ENCODE results near the gene SERPINC1. TPM values are rescaled to one million over a fixed set of nuclear protein-coding genes. Genes with fewer than 3 reads are reported as not detected.

SERPINC1 gene
- polyA plus RNA-seq, 1 donor (not counting 4 experiments of a cell fraction or from before 2014, with no cell fraction given), result 0.14 TPM

GRCh38 chr1:173864179-173864867 is 52.8 kb downstream of the SERPINC1 start:
- FAIRE-seq (no peak), DNase-seq (ENCODE audit: low read depth, low spot score) (no peak)
- Histone ChIP-seq H3K9me1 (ENCODE audit: control insufficient read depth, extremely low read depth, insufficient read depth, low read length) (no peaks in the 10 kb centered on the region), H3K4me3 (ENCODE audit: control insufficient read depth in 2 of 3, extremely low read depth in 1 of 3, insufficient read depth in 2 of 3, low read depth in 1 of 3, low read length in 3 of 3) (peak overlapping the region; percentile 22 to 96 (median 87)), H2AFZ (ENCODE audit: control insufficient read depth, low read length) (no peak overlapping the region), H3K4me2 (ENCODE audit: control insufficient read depth, extremely low read depth, insufficient read depth, low read depth, low read length) (peak overlapping the region; percentile 86), H3K9me3 (ENCODE audit: control insufficient read depth, low read depth, low read length) (no peaks in the 10 kb centered on the region), H4K20me1 (ENCODE audit: control insufficient read depth, extremely low read depth, insufficient read depth, low read length) (peaks cover 37% of the 10 kb centered on the region), H3K79me2 (ENCODE audit: control insufficient read depth, insufficient read depth, low read length) (peaks cover 30% of the 10 kb centered on the region), H3K36me3 (ENCODE audit: control insufficient read depth in 2 of 2, extremely low read depth in 1 of 2, insufficient read depth in 2 of 2, low read length in 2 of 2) (peaks cover 18 to 43% of the 10 kb centered on the region in 2 experiments), H3K4me1 (ENCODE audit: control insufficient read depth, extremely low read depth, insufficient read depth, low read length) (peaks cover 21% of the 10 kb centered on the region), H3K27ac (ENCODE audit: control insufficient read depth, insufficient read depth, low read length) (peak overlapping the region; percentile 35), H3K9ac (ENCODE audit: control insufficient read depth, extremely low read depth, insufficient read depth, low read length) (peak overlapping the region; percentile 99), H3K27me3 (ENCODE audit: control insufficient read depth, extremely low read depth, insufficient read depth, low read length) (no peaks in the 10 kb centered on the region)
- dilution Hi-C loops (cut with MboI; ENCODE audit: extremely low pct_ligation_motif_present, low sequenced_read_pairs), result no loop called here
- TF ChIP-seq CTCF (optimal IDR thresholded peaks at IDR 0.05 in 1 of 3, IDR thresholded peaks at IDR 0.05 in 1 of 3, conservative IDR thresholded peaks at IDR 0.05 in 1 of 3; ENCODE audit: extremely low read depth in 1 of 3, insufficient read depth in 2 of 3, low read length in 3 of 3) (no peak), EZH2 (IDR thresholded peaks at IDR 0.05; ENCODE audit: low read length) (no peak)

GRCh38 chr1:173863224-173864161 is 53.6 kb downstream of the SERPINC1 start:
- Histone ChIP-seq H3K36me3 (ENCODE audit: control insufficient read depth in 2 of 2, extremely low read depth in 1 of 2, insufficient read depth in 2 of 2, low read length in 2 of 2) (peaks cover 18 to 43% of the 10 kb centered on the region in 2 experiments), H3K4me1 (ENCODE audit: control insufficient read depth, extremely low read depth, insufficient read depth, low read length) (peaks cover 14% of the 10 kb centered on the region), H3K9me1 (ENCODE audit: control insufficient read depth, extremely low read depth, insufficient read depth, low read length) (no peaks in the 10 kb centered on the region), H3K27ac (ENCODE audit: control insufficient read depth, insufficient read depth, low read length) (peak overlapping the region; percentile 15), H3K4me3 (ENCODE audit: control insufficient read depth in 2 of 3, extremely low read depth in 1 of 3, insufficient read depth in 2 of 3, low read depth in 1 of 3, low read length in 3 of 3) (no peak overlapping the region), H4K20me1 (ENCODE audit: control insufficient read depth, extremely low read depth, insufficient read depth, low read length) (peaks cover 37% of the 10 kb centered on the region), H3K27me3 (ENCODE audit: control insufficient read depth, extremely low read depth, insufficient read depth, low read length) (no peaks in the 10 kb centered on the region), H3K79me2 (ENCODE audit: control insufficient read depth, insufficient read depth, low read length) (peaks cover 30% of the 10 kb centered on the region), H3K9me3 (ENCODE audit: control insufficient read depth, low read depth, low read length) (no peaks in the 10 kb centered on the region), H3K4me2 (ENCODE audit: control insufficient read depth, extremely low read depth, insufficient read depth, low read depth, low read length) (no peak overlapping the region), H3K9ac (ENCODE audit: control insufficient read depth, extremely low read depth, insufficient read depth, low read length) (no peak overlapping the region), H2AFZ (ENCODE audit: control insufficient read depth, low read length) (no peak overlapping the region)
- dilution Hi-C loops (cut with MboI; ENCODE audit: extremely low pct_ligation_motif_present, low sequenced_read_pairs), result no loop called here
- DNase-seq (ENCODE audit: low read depth, low spot score) (no peak), FAIRE-seq (no peak)
- no peak for TF ChIP-seq EZH2 (IDR thresholded peaks at IDR 0.05; ENCODE audit: low read length)
- no peak for TF ChIP-seq CTCF (optimal IDR thresholded peaks at IDR 0.05 in 1 of 3, IDR thresholded peaks at IDR 0.05 in 1 of 3, conservative IDR thresholded peaks at IDR 0.05 in 1 of 3; ENCODE audit: extremely low read depth in 1 of 3, insufficient read depth in 2 of 3, low read length in 3 of 3)

All from keratinocyte (primary cell).